Measurements from ENCODE around the gene PPP1R17.

PPP1R17 gene

DNA sequence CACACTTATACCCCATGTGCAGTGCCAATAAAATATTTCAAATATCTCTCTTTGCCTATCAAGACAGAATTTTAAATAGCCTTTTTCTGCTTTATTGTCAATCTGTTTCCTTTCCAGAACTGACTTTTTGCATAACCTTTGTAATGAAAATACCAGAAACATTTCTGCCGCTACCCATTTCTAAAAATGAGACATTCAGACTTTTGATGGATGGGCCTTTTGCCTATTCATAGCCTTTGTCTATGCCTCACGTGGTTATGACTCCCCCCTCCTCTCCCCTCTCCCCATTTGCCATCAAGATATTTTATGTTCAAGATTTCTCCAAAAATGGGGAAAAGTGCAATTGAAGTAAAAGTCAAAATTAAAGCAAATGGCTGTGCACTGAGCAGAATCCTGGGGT, 5.9 kb downstream of the PPP1R17 start:
- TF ChIP-seq CTCF (IDR thresholded peaks at IDR 0.05; ENCODE audit: insufficient read depth, low read depth, low read length, missing control alignments), result no peak

GRCh38 chr7:31695859-31696614, 9.0 kb downstream of the PPP1R17 start:
- no peak overlapping the region for H3K4me3 ChIP-seq (ENCODE audit: low read depth, low read length)
- DNase-seq (ENCODE audit: low read depth), result peak; percentile 3
- TF ChIP-seq CTCF (IDR thresholded peaks at IDR 0.05; ENCODE audit: insufficient read depth, low read depth, low read length, missing control alignments), result no peak

More for the DNA sequence above, 5.9 kb downstream of the PPP1R17 start:
- DNase-seq (ENCODE audit: low read depth), result no peak
- H3K4me3 ChIP-seq (ENCODE audit: low read depth, low read length), result no peak overlapping the region

- TF ChIP-seq CTCF (IDR thresholded peaks at IDR 0.05; ENCODE audit: insufficient read depth, low read depth, low read length, missing control alignments), result no peak
- no peak overlapping the region for H3K4me3 ChIP-seq (ENCODE audit: low read depth, low read length)
- no peak for DNase-seq (ENCODE audit: low read depth)
These were observed 12.0 kb downstream of the PPP1R17 start for GRCh38 chr7:31699050-31699449.

GRCh38 chr7:31702354-31702753, 15.3 kb downstream of the PPP1R17 start:
- no peak for TF ChIP-seq CTCF (IDR thresholded peaks at IDR 0.05; ENCODE audit: insufficient read depth, low read depth, low read length, missing control alignments)
- H3K4me3 ChIP-seq (ENCODE audit: low read depth, low read length), result no peak overlapping the region
- no peak for DNase-seq (ENCODE audit: low read depth)

- H3K4me3 ChIP-seq (ENCODE audit: low read depth, low read length), result no peak overlapping the region
- no peak for TF ChIP-seq CTCF (IDR thresholded peaks at IDR 0.05; ENCODE audit: insufficient read depth, low read depth, low read length, missing control alignments)
- peak; percentile 9 for DNase-seq (ENCODE audit: low read depth)
These were observed 18.4 kb downstream of the PPP1R17 start for GRCh38 chr7:31705377-31705776.

GRCh38 chr7:31707089-31707488, 20.1 kb downstream of the PPP1R17 start:
- DNase-seq (ENCODE audit: low read depth), result peak; percentile 3
- no peak for TF ChIP-seq CTCF (IDR thresholded peaks at IDR 0.05; ENCODE audit: insufficient read depth, low read depth, low read length, missing control alignments)
- no peak overlapping the region for H3K4me3 ChIP-seq (ENCODE audit: low read depth, low read length)

DNA sequence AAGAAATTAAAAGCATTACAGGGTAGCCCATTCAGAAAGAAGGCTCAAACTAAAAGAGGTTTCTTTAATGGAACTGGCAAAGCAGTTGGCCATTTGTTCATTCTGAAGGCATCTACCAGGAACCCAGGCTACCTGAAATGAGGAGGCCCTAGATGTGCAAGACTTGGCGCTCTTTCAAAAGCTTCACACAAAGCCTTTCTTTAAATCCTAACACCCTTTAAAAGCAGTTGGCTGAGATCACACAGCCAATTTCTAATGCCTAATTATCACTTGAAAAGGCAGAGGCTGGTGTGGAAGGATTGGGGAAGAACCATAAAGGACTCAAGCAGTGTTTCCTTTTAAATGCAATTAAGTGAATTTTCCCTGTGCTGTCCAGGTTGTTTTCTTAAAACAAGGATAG, 23.2 kb downstream of the PPP1R17 start:
- TF ChIP-seq CTCF (IDR thresholded peaks at IDR 0.05; ENCODE audit: insufficient read depth, low read depth, low read length, missing control alignments), result no peak
- no peak for DNase-seq (ENCODE audit: low read depth)
- no peak overlapping the region for H3K4me3 ChIP-seq (ENCODE audit: low read depth, low read length)
